ENCODE results near the gene ASIC2.

Gene ASIC2

DNA sequence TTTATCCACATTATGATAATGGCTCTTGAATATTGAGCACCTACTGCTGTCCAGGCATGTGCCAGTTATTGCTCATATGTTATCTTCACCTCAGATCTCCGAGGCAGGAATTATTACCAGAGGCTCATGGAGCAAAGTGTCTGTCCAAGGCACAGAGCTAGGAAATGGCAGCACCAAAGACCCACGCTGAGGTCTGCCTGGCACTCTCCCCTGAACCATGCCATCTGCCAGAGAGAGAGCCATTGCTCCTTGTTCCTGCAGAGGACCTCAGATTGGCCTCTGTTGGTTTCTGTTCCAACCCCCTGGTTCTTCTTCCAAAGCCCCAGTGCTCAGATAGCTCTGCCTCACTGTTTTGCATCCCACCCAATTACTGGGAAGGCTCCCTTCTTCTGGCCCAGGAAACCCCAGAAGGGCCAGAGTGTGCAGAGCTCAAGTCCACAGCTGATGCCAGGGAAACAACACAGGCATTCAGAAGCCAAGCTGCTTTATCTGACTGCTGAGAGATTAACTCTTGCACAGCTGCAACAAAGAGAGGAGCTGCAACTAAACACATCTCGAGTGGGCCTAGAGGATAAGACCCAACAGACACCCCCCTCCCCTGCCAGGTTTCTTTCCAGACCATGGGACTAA is 5.9 kb downstream of the ASIC2 start:
- DNase-seq (ENCODE audit: low read depth): no peak

DNA sequence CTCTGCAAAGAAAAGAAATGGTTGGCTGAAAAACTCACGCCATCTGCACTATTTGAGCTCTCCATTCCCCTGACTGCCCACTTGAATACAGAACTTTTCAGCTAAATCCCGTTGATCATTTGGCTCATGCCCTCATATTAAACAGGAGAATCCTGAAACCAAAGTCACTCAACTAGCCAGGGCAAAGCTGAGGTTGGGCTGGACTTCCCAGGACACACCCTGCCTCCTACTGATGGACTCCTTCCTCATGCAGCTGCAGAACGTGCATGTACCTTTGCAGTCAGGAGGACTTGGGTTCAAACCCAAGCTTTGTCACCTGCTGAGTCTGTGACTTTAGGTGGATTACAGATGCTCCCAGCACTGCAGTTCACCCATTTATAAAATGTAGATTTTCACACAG is 7.7 kb downstream of the ASIC2 start:
- DNase-seq (ENCODE audit: low read depth): no peak

DNA sequence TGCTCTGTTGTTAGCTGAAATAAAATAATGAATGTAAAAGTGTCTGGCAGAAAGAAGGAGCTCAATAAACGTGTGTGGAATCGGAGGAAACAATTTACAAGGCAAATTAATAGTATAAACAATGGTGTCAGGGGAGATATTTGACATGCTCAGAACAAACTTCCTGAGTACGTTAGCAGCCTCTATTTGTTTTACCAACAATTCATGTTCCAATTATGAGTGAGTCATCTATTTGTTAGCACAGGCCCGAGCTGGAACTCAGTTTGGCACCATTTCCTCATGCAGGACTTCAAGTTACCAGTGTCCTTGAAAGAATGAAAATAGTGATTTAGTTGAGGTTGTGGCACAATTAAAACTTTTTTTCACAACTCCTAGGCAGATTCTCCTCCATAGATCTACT is 9.1 kb downstream of the ASIC2 start:
- peak; percentile 54 for DNase-seq (ENCODE audit: low read depth)

DNA sequence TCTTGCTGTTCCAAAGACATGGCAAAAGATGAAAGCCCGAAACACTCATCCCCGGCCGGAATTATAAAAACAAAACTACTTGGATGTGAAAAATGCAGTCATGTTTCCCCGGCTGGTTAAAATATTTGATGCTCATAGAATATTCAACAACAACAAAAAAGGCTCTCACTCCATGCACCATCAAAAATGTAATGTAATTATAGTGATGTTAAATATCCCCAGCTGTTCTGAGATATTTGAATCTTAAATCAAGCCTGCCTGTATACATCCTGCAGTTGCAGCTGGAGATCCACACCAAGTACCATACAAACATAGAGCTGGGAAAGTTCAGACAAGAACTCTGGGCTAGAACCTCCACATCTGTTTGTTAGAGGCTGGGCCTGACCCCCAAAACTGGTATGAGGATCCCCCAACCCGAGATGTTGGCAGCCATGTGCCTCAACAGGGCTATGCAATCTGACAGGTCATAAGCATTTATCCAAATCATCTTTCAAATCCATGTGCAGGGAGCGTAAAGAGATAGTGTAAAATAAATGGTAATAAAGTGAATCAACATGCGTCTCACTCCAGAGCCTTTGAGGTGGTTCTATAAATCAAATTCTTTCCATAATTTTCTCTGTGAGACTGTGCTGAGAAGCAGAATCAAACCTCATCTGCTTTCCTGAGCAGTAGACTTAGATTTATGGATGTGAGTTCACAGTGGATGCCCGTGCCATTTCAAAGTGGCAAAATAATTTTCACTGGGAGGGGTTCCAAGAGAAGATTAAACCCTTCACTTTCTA is 12.7 kb downstream of the ASIC2 start:
- no peak for DNase-seq (ENCODE audit: low read depth)

DNA sequence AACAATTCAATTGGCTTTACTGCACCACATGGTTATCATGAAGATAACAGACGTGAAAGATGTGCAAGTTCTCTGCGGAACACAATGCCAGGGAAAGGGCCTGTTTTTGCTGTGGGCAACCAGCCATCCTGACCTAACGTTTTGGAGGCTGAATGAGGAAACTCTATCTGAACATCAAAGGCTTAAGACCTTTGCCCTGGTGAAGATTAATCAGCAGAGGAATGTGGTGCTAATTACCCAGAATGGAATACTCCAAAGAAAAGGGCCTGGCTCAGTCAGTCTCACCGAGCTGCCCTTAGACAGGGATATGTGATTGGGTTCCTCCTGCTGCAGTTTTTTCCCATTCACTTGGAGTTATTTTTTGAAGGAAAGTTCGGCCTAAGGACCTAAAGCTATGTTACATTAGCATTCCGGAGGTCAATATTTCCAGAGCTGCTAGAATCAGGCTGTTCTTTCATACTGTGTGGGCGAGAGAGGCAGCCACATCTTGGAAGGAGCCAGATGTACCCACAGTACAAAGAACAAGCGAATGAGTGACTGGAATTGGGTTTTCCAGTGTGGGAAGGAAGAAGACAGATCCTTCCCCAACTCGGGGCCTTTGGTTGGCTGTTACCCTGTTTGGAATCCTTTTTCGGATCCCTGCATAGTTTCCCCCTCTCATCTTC is 15.5 kb downstream of the ASIC2 start:
- DNase-seq (ENCODE audit: low read depth): no peak

DNA sequence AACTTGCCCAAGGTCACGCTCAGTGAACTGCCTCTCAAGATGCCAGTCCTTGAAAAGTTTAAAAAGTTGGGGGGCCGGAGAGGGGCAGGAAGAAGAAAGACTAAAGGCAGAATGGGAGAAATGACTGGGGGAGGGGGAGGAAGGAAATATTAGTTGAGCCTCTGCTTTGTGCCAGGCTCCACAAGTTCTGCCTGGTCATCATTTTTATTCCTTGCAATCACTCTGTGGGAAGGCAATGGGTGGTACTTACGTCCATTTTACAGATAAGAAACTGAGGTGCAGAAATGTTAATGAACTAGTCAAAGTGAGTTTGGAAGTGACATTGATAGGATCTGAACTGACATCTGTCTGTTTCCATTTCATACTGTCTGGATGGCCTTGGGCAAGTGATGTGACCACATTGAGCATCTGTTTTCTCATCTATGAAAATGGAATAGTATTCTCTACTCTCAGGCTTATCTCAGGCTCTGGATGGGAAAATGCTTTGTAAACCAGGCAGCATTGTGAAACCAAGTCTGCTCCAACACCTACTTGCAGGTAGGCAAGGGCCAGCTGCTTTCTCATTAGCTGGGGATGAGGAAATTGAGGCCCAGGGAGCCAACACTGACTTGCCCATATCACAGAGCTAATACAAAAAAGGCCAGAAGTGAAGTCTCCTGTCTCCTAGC is 19.2 kb downstream of the ASIC2 start:
- no peak for DNase-seq (ENCODE audit: low read depth)

DNA sequence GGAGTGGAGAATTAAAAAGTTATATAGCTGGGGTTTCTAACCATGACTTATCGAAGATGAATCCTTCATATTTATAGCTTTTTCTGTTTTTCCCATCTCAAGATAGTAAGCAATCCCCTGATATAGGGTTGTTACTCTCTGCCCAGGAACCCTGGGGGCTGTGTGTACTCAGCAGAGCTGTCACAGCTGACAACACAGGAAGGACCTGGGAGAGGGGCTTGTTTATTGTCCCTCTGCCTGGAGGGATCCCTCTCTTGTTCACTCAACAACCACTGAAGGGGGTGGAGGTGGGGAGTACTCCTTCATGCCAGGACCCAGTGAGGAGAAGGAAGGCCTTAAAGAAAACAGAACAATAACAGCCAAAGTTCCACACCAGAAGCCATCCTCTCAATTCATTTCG is 19.8 kb downstream of the ASIC2 start:
- DNase-seq (ENCODE audit: low read depth): no peak

DNA sequence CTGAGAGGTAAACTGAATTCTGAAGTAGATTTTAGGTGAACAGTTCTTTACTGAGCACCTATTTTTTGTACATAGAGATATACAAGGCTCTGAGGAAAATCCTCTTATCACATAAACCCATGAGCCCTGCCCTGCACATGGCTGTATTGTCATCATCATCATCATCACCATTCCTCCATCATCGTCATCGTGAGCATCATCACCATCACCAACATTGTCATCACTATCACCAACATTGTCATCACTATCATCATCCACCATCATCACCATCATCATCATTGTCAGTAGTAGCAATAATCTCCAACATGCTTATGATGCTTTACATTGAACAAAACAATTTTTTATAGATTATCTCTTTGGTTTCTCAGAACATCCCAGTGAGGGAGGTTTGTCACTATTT is 20.7 kb downstream of the ASIC2 start:
- DNase-seq (ENCODE audit: low read depth): no peak

DNA sequence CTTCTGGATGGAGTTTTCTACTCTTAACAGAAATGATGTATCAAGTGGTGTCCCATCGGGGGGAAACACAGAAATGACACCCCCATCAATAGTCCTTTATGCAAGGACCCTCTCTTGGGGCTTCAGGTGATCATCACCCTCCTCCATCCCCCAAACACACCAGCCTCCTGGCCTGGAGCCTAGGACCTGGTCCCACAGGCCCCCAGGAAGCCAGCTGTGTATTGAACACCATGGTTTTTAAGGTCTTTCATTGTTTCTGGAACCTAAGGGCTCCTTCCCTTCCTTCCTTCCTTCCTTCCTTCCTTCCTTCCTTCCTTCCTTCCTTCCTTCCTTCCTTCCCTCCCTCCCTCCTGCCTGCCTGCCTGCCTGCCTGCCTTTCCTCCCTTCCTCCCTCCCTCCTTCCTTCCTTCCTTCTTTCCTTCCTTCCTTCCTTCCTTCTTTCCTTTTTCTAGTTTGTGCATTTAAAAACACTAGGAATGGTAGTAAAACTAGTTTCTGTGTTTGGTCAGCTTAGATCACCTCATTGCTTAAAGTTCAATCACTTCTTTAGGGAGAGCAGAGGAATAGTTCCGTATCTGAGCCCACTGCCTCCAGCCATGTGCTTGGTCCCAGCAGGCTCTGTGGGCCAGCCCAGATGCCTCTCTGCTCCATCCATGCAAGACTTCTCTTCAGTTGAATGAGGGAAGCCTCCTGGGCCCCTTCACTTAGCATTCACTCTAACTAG is 23.6 kb downstream of the ASIC2 start:
- no peak for DNase-seq (ENCODE audit: low read depth)

DNA sequence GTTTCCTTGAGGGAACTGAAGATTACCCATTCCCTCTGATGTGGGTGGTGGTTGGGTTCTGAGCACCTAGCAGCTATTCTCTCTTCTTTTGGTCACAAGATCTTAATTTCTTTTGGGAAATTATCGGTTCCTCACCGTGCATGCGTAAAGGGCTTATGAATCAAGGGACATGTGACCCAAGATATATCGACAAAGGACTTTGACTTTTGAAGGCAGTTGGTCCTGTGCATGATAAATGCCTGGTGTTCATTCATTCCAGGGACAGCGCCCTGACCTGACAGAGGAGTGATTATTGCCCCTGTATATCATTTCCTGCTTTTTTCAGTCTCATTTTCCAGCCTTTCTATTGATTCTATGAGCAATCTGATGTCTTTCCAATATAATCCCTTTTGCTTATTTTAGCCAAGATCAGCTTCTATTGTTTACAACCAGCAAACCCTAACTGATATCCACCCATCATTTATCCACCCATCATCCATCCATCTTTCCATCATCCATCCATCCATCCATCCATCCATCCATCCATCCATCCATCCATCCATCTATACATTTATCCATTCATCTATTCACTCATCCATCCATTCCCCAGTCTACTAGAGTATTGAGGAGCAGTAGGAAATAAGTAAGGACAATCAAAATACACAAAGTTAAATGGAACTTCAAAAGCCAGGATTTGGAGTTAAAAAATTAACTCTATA is 25.1 kb downstream of the ASIC2 start:
- no peak for DNase-seq (ENCODE audit: low read depth)

DNA sequence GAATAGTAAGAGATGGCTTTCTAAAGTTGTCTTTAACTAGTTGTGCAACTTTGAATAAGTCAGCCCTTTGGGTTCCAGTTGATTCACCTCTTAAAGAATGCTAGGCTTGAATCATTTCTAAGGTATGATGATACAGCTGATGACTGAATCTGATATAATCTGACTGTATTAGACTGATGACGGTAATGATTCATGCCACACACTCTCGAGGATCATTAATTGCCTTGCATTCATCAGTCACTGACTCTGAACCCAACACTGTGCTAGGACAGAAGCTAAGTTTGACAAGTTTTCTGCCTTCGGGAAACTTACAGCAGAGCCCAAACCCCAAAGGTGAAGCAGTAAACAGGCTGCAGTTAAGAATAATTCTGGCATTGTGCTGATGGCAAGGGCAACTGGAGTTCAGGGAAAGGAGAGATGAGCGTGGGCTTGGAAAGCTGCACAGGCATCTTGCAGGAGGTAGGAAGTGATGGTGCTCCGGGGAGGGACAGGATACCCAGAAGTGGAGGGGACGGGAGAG is 25.8 kb downstream of the ASIC2 start:
- peak; percentile 60 for DNase-seq (ENCODE audit: low read depth)

DNA sequence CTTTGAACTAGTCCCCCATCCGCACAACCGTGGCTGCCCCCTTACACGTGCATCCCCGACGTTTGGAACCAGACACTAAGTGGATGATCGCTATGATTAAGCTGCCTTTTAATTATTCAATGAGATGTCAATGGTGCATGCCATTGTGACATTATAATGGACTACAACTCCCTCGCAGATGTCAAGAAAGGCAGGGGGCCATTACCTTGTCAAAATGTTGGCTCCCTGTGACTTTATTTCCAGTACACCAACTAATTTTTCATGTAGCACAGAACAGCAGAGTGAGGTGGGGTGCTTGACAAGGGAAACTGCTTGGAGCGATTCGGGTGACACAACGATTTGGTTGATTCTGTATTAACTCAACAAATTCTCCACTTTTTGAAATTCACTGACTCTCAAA is 26.5 kb downstream of the ASIC2 start:
- no peak for DNase-seq (ENCODE audit: low read depth)

DNA sequence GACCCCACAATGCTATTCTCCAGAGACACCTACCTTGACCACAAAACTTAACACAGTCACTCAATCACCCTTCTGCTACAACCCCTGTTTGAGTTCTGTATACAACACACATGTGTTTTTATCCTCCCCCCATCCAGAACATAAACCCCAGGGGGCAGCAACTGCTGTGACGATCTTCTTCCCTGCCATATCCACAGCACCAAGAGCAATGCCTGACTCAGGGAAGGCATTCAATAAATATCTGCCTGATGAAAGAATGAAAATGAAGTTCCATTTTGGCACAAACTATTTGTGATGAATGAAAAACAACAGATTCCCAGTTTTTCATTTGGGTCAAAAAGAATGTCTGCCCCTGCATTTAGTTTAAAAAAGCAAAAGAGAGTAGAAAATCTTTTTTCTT is 27.0 kb downstream of the ASIC2 start:
- no peak for DNase-seq (ENCODE audit: low read depth)

DNA sequence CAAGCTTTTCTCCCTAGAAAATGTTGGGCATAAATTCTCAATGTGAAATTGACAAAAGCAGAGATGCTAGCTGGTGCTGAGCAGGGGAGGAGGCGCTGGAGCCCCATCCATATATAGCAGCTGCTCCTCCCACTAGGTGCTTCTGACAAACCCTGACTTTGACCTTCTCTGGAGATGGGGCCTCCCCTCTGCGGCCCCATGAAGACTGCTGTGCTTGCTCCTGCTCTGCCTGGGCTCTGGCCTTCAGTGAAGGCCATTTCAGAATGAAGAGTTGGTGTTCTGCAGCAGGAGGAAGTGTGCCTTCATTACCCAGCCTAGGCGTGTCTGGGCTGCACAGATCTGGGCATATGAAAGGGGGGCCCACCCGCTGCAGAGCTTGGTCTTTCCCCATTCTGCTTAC is 29.7 kb downstream of the ASIC2 start:
- no peak for DNase-seq (ENCODE audit: low read depth)

DNA sequence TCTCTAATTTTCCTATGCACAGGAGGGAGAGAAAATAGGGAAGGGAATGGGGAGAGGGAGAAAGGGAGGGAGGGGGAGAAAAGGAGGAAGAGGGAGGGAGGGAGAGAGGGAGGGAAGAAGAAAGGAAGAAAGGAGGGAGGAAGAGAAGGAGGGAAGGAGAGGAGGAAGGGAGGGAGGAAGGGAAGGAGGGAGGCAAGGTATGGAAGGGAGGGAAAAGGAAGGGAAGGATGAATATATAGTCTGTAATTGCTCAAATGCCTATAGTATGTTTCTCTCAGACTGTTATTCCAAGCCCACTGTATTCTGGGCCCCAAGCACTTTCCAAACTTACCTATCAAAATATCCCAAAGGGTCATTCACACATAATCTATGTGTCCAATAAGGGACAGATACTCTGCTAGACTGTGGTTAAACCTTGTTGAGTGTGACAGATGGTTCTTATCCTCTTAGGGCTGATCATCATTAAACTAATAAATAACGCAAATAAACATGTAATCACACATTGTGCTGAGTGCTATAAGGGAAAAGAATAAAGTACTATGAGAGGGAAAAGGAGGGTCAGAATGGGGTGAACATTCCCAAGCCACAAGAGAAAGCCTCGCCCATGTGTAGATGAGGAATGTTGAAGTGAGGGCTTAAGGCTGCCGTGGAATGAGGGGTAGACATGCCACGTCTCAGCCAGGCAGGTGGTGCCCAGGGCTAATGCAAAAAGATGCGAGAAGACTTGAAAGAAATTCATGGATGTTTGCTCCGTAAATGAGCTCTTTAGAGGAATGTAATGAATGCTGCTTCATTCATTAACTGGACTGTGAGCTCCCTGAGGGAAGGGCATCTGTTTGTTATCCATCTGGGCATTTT is 30.6 kb downstream of the ASIC2 start:
- DNase-seq (ENCODE audit: low read depth): no peak

DNA sequence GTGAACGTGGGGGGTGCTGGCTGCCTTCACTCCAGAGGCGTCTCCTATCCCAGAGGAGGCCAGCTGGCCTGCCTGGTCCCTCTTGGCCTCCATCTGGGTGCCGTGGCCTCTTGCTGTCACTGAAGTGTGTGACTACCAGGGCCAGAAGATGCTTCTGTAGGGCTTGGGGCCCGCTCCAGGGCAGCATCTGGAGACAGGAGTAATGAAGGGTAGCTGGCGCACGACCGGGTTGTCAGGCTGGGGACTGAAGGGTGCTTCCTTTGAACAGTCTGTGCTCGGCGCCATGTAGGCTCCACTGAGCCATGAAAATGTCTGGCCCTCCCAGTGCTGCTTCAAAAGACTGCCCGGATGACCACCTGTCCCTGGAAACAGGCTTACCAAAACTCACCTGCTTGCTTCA is 31.3 kb downstream of the ASIC2 start:
- DNase-seq (ENCODE audit: low read depth): no peak

DNA sequence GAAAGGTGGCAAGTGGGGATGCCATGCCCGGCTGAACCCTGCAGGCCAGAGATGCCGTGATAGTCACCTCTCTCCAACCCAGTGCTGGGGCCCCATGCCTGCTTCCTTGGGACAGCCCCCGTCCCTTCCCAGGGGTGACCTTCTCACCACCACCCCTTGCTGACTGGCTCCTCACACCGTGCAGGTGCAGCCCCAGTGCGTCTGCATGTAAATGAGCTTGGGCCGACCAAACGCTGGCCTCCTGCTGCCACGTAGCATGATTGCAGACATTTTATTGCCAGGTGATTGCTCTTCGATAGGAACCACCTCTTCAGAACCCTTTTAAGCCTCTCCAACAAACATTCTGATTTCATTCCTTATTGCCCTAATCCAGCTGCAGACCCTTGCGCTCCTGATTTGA is 32.5 kb downstream of the ASIC2 start:
- no peak for DNase-seq (ENCODE audit: low read depth)

DNA sequence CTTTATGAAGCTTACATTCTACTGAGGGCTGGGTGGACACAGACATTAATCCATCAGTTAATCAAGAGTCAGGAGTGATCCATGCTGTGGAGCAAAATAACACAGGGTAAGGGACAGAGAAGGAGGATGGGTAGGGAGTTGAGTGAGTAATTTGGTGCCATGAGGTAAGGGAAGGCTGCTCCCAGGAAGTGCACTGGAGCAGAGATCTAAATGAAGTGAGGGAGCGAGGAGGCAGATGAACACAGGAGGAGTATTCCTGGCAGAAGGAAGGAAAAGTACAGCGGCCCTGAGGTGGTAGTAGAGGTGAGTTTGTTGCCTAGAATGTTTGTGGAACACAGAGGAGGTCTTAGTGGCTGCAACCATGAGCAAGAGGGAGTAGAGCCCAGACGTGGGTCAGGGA is 34.8 kb downstream of the ASIC2 start:
- DNase-seq (ENCODE audit: low read depth): no peak

DNA sequence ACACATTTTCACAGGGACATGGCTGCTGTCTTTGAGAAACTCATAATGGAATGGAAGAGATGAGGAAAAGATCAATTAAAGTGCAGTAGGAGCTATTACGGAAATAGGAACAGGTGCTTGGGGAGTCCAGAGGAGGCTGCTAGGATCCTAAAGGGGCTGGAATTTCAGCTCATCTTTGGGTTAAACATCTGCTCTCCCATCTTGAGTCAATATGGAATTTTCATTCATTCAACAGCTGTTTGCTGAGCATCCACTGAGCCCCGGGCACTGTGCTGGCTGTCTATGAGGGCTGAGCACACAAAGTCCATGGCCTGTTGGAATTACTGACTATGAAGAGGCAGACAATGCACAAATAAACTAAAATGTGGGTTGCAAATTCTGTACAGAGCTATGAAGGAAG is 47.9 kb downstream of the ASIC2 start:
- no peak for DNase-seq (ENCODE audit: low read depth)

DNA sequence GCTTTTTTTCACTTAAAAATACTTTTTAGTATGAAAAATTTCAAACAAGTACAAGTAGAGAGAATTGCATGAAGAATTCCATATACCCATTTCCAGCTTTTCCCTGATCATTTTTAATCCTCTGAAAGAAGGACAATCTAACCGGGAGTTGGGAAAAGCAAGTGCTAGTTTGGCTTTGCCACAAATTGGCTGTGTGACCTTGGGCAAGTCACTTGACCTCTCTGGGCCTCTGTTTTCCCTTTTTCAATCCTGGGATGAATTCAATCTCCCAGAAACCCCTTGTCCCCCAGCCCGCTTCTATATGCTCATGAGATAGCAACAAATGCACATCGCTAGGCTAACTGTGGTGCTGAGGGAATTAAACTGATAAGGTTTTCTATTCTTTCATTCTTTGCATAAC is 49.4 kb downstream of the ASIC2 start:
- no peak for DNase-seq (ENCODE audit: low read depth)

Measured in GM04504 (cell line).